GM12873 (cell line): ENCODE measurements around the gene ANKRD24.

Source experiments
- TF ChIP-seq, protein P1 (sequence below): IDR thresholded peaks from 2 replicates; pipeline ENCODE4 v1.5.1; 2012; ENCODE audit warnings: low read depth, mild to moderate bottlenecking, moderate library complexity, low read length, control low read depth; ENCODE audit not compliant: insufficient read depth; ENCODE audit errors: missing control alignments

The ANKRD24 gene

DNA sequence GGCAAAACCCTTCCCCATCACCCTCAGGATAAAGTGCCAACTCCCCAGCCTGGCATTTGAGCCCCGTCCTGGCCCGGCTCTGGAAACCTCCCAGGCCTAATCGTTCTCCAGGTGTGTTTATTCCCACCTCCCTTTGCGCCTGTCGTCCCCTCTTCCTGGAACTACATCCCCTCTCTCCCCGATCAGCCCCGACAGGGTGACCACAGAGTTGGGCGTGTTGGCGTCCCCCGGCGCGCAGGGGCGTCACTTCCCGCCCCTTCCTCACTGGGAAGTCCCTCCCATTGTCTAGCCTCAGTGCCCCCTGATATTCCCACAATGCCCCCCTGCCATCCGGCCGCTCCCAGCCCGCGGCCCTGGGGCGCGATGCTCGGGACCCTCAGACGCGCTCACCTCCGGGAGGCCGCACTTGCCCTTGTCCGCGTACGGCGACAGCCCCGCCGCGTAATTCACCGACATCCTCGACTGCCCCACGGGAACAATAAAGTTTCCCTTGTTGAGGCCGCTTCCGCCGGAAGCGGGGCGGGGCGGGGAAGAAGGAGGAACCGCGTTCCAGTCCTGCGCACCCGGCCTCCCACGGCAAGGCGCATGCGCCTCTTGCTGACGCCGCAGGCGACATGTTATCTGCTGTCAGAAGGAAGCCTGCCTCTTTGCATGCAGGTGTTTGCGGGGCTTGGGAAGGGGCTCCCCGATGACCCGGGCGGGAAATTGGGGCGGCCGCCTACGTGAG, at the start of gene ANKRD24, which contains the start of gene SIRT6:
Gene ANKRD24, plus strand, starts transcription at position 606 of the 727 bp plus-strand sequence. CDS start 3,737 bp downstream, outside the sequence.
Gene SIRT6, minus strand, starts transcription at position 480 of the 727 bp plus-strand sequence. Its CDS starts 24 bp downstream, at position 456.
- TF ChIP-seq, protein P1, sequence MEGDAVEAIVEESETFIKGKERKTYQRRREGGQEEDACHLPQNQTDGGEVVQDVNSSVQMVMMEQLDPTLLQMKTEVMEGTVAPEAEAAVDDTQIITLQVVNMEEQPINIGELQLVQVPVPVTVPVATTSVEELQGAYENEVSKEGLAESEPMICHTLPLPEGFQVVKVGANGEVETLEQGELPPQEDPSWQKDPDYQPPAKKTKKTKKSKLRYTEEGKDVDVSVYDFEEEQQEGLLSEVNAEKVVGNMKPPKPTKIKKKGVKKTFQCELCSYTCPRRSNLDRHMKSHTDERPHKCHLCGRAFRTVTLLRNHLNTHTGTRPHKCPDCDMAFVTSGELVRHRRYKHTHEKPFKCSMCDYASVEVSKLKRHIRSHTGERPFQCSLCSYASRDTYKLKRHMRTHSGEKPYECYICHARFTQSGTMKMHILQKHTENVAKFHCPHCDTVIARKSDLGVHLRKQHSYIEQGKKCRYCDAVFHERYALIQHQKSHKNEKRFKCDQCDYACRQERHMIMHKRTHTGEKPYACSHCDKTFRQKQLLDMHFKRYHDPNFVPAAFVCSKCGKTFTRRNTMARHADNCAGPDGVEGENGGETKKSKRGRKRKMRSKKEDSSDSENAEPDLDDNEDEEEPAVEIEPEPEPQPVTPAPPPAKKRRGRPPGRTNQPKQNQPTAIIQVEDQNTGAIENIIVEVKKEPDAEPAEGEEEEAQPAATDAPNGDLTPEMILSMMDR: no peak

DNA sequence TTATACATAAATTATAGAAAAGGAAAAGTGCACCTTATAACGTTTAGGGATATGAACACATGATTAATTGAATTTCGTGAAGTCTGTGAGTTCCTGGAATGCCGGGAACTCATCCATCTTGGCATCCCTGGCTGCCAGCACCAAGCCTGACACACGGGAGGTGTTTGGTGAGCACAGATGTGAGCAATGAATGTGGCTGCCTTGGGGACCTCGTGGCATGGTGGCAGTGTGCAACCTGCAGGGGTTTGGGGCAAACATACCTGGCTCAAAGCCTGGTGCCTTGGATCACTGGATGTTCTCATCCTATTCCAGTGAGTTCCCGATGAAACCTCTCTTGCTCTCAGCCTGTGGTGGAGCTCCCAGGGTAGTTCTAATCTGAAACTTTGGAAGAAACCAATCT, 48.1 kb upstream of the ANKRD24 start:
- TF ChIP-seq, protein P1: no peak

GRCh38 chr19:4136680-4137088, 45.8 kb upstream of the ANKRD24 start:
- TF ChIP-seq, protein P1: no peak

- TF ChIP-seq, protein P1: no peak
Measured at GRCh38 chr19:4138445-4138844, 44.0 kb upstream of the ANKRD24 start.

- TF ChIP-seq, protein P1: peak; percentile 96
Measured at GRCh38 chr19:4139614-4140236, 42.8 kb upstream of the ANKRD24 start.

- TF ChIP-seq, protein P1: peak; percentile 80
Measured at GRCh38 chr19:4140237-4140711, 42.2 kb upstream of the ANKRD24 start.

DNA sequence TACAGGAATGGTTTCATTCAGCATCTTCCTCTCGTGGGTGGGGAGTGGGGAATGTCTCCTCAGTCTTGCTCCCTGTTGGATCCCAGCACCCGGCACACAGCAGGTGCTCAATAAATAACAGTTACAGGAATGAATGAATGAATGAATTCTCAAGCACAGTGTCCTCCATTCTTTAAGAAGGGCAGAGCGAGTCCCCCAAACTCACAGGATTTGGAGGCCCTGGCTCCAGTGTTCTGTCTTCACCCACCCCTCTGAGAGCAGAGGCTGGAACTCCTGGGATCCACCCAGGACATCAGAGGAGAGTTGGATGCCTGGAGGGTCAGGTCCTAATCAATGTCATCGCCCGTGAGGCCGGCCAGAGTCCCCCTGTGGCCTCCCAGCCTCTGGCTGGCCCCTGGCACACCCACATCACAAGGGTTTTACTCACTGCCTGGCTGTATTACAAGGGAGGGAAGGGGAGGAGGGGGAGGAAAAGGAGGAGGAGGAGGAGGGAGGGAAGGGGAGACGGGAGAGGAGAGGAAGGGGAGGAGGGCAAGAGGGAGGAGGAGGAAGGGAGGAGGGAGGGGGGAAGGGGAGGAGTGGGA, 37.7 kb upstream of the ANKRD24 start:
- TF ChIP-seq, protein P1: no peak
